Lung (tissue), 12 donors: Measurements from ENCODE around the gene ALDH2. TPM values are rescaled to one million over a fixed set of nuclear protein-coding genes. Genes with fewer than 3 reads are reported as not detected.

ENCODE experiments used
- ATAC-seq: fragments of 200-7000 bp; cut with Tn5 transposase; one replicate; pipeline ENCODE4 v1.9.1; 2020; ENCODE audit warnings: moderate number of reproducible peaks; ENCODE audit not compliant: insufficient read depth, low FRiP score
- DNase-seq, 3 donors: peaks; one replicate each; pipeline ENCODE4 v3.0.0-alpha.2; 2013 to 2017
- H3K27ac ChIP-seq, 2 donors: one replicate each; pipeline ENCODE4 v1.5.1; 2013; ENCODE audit warnings: mild to moderate bottlenecking in 2 of 2, moderate library complexity in 2 of 2, control low read depth in 1 of 2, inconsistent platforms in 1 of 2, low read depth in 1 of 2, low read length in 1 of 2
- H3K27me3 ChIP-seq, 3 donors: one replicate each; pipeline ENCODE4 v1.5.1; 2013; ENCODE audit warnings: low read length in 2 of 3; ENCODE audit not compliant: control insufficient read depth in 3 of 3, insufficient read depth in 3 of 3
- H3K36me3 ChIP-seq, 4 donors: one replicate each; pipeline ENCODE4 v1.5.1; 2013; ENCODE audit warnings: low read length in 4 of 4, mild to moderate bottlenecking in 1 of 4, moderate library complexity in 1 of 4; ENCODE audit not compliant: control insufficient read depth in 4 of 4, insufficient read depth in 4 of 4
- H3K4me1 ChIP-seq, 5 donors: one replicate each; pipeline ENCODE4 v1.5.1; 2013; ENCODE audit warnings: low read length in 5 of 5, mild to moderate bottlenecking in 2 of 5, moderate library complexity in 1 of 5; ENCODE audit not compliant: control insufficient read depth in 5 of 5, insufficient read depth in 5 of 5
- H3K4me3 ChIP-seq: one replicate; pipeline ENCODE4 v1.5.1; 2013; ENCODE audit warnings: mild to moderate bottlenecking, control low read depth, moderate library complexity
- H3K9ac ChIP-seq, 2 donors: one replicate each; pipeline ENCODE4 v1.5.1; 2013; ENCODE audit warnings: low read length in 2 of 2, control low read depth in 1 of 2; ENCODE audit not compliant: insufficient read depth in 1 of 2
- H3K9me3 ChIP-seq, 4 donors: one replicate each; pipeline ENCODE4 v1.5.1; 2013; ENCODE audit warnings: low read length in 3 of 4, mild to moderate bottlenecking in 1 of 4, moderate library complexity in 1 of 4; ENCODE audit not compliant: control insufficient read depth in 4 of 4, insufficient read depth in 3 of 4
- CTCF ChIP-seq: IDR thresholded peaks from 2 replicates; pipeline ENCODE4 v1.5.1; 2012; ENCODE audit warnings: mild to moderate bottlenecking; ENCODE audit errors: control extremely low read depth, extremely low read depth
- WGBS, 2 donors: extraction: QIAGEN DNeasy Blood & Tissue Kit; methylation state at CpG; one replicate each; pipeline ENCODE4 v1.1.7; 2013; 5-methylcytosine and 5-hydroxymethylcytosine counted together
- polyA plus RNA-seq, 2 donors: library from polyadenylated mRNA; stranded (reverse); fragments of 200-250 nt; gene quantifications; one replicate each; pipeline ENCODE4 v1.2.1, GENCODE V29; 2013
- total RNA-seq, 2 donors: library from RNA; depleted of rRNA in 1 of 2; stranded (reverse); fragments of >200 nt in 1 of 2; gene quantifications; one replicate each; pipeline ENCODE4 v1.2.1, GENCODE V29; 2014 to 2021
- donor health status: control.
- donor health status: control.
- donor health status: Bipolar disorder and iron deficiency.
- donor health status: healthy.
- donor health status: DM: yes; HTN: yes; CAD: no.

The ALDH2 gene
- total and polyA plus RNA-seq, 4 donors = 48.5 to 324 (median 158) TPM

DNA sequence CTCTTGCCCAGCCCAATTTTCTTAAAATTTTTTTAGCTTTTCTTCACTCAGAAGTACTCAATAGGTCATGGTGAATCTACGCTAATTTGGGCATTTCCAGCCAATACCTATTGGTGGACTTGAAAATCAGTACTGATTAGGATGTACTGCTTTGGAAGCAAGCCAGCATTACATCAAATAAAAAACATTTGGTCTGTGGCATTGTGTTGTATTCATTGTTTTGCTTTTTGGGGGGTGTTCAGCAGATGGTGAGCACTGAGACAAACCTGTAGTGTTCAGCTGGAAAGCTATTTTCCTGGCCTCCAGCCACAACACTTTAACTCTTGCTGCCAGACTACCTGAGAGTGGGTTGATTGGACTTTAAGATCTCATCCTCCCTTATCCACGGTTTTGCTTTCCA is 79.3 kb downstream of the ALDH2 start:
- H3K9ac ChIP-seq = no peak overlapping the region
- H3K36me3 ChIP-seq = peaks cover 0 to 16% (median 6%) of the 10 kb centered on the region in 4 donors
- no peaks in the 10 kb centered on the region for H3K27me3 ChIP-seq
- H3K4me3 ChIP-seq = no peak overlapping the region
- DNase-seq (no peak), ATAC-seq (no peak)
- H3K4me1 ChIP-seq = peaks cover under 1 to 9% (median 3%) of the 10 kb centered on the region in 5 donors
- H3K27ac ChIP-seq = no peak overlapping the region
- no peaks in the 10 kb centered on the region for H3K9me3 ChIP-seq
- 78 to 89% methylated on average over 2 of the region's 2 CpGs for WGBS, 2 donors
- TF ChIP-seq CTCF = no peak

DNA sequence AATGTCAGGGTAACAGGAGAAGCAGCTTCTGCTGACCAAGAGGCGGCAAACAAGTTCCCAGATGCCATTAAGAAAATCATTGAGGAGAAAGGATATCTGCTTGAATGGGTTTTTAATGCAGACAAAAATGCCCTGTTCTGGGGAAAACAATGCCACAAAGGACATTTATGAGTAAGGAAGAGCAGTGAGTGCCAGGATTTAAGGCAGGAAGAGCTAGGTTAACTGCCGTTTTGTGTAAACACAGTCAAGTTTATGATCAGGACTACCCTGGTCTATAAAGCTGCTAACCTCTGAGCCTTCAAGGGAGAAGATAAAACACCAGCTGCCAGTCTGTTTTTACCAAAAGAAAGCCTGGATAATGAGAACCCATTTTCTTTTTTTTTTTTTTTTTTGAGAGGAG is 83.8 kb downstream of the ALDH2 start:
- Histone ChIP-seq H3K36me3 (peaks cover 2 to 12% (median 6%) of the 10 kb centered on the region in 4 donors), H3K9ac (no peak overlapping the region), H3K4me1 (peaks cover 0 to 2% (median 0%) of the 10 kb centered on the region in 5 donors), H3K27ac (no peak overlapping the region), H3K27me3 (no peaks in the 10 kb centered on the region), H3K9me3 (no peaks in the 10 kb centered on the region), H3K4me3 (peak overlapping the region; percentile 16)
- ATAC-seq (no peak), DNase-seq (no peak)
- TF ChIP-seq CTCF = no peak
- 88 to 93% methylated on average over 2 of the region's 2 CpGs for WGBS, 2 donors

DNA sequence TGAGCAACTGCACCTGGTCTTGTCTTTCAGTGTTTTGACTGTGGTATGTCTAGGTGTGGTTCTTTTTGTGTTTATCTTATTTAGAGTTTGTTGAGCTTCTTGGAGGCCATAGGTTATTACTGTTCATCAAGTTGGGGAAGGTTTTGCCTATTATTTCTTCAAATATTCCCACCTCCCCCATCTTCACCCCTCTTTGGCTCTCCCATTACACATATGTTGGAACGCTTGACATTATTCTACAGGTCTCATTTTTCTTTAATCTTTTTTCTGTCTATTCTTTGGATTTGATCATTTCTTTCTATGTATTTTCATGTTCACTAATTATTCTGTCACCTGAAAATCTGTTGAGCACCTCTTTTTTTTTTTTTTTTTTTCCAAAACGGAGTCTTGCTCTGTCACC is 91.5 kb downstream of the ALDH2 start:
- Histone ChIP-seq H3K9ac (no peak overlapping the region), H3K27ac (no peak overlapping the region), H3K4me3 (no peak overlapping the region), H3K4me1 (peaks cover 0 to 2% (median 0%) of the 10 kb centered on the region in 5 donors), H3K27me3 (no peaks in the 10 kb centered on the region), H3K9me3 (peaks cover 0 to 2% (median 0%) of the 10 kb centered on the region in 4 donors), H3K36me3 (peaks cover 0 to 7% (median 2%) of the 10 kb centered on the region in 4 donors)
- 97 to 100% methylated on average over 2 of the region's 2 CpGs for WGBS, 2 donors
- DNase-seq (no peak), ATAC-seq (no peak)
- no peak for TF ChIP-seq CTCF

GRCh38 chr12:111858778-111859177 is 92.0 kb downstream of the ALDH2 start:
- no peak overlapping the region for H3K4me3 ChIP-seq
- no peak for TF ChIP-seq CTCF
- DNase-seq (no peak), ATAC-seq (no peak)
- H3K27ac ChIP-seq = no peak overlapping the region
- no peak overlapping the region for H3K9ac ChIP-seq
- no peaks in the 10 kb centered on the region for H3K27me3 ChIP-seq
- peaks cover 0 to 2% (median 0%) of the 10 kb centered on the region in 5 donors for H3K4me1 ChIP-seq
- peaks cover 0 to 2% (median 0%) of the 10 kb centered on the region in 4 donors for H3K9me3 ChIP-seq
- WGBS, 2 donors = 94 to 95% methylated on average over 7 of the region's 7 CpGs
- H3K36me3 ChIP-seq = peaks cover 0 to 7% (median 2%) of the 10 kb centered on the region in 4 donors
